Neural progenitor cell (in vitro differentiated cells): ENCODE results near the gene CMYA5. TPM values are rescaled to one million over a fixed set of nuclear protein-coding genes. Genes with fewer than 3 reads are reported as not detected.

Source experiments
- DNase-seq: peaks from one replicate; pipeline ENCODE4 v3.0.0-alpha.2; 2016; ENCODE audit warnings: low spot score
- H2AFZ ChIP-seq: fragments of 200-600 bp; sonication (generic); replicated peaks from 2 replicates; pipeline ENCODE4 v1.6.1; 2016; ENCODE audit warnings: antibody characterized with exemption
- H3F3A ChIP-seq: fragments of 200-600 bp; sonication (generic); 2 replicates; pipeline ENCODE4 v1.6.1; 2016; ENCODE audit warnings: antibody characterized with exemption, low read depth
- H3K27ac ChIP-seq: fragments of 200-600 bp; sonication (generic); 2 replicates; pipeline ENCODE4 v1.5.1; 2016; ENCODE audit warnings: mild to moderate bottlenecking
- H3K27me3 ChIP-seq: fragments of 200-600 bp; sonication (generic); 2 replicates; pipeline ENCODE4 v1.6.1; 2016; ENCODE audit warnings: mild to moderate bottlenecking, moderate library complexity
- H3K36me3 ChIP-seq: fragments of 200-600 bp; sonication (generic); 2 replicates; pipeline ENCODE4 v1.5.1; 2016
- H3K4me1 ChIP-seq: fragments of 200-600 bp; sonication (generic); 2 replicates; pipeline ENCODE4 v1.6.1; 2016; ENCODE audit warnings: mixed run types
- H3K4me2 ChIP-seq: fragments of 200-600 bp; sonication (generic); 2 replicates; pipeline ENCODE4 v1.6.1; 2016
- H3K4me3 ChIP-seq: fragments of 200-600 bp; sonication (generic); 2 replicates; pipeline ENCODE4 v1.5.1; 2016
- H3K79me2 ChIP-seq: fragments of 200-600 bp; sonication (generic); 2 replicates; pipeline ENCODE4 v1.6.1; 2016; ENCODE audit warnings: low read depth
- H3K9ac ChIP-seq: fragments of 200-600 bp; sonication (generic); 2 replicates; pipeline ENCODE4 v1.6.1; 2016
- H3K9me3 ChIP-seq: fragments of 200-600 bp; sonication (generic); 2 replicates; pipeline ENCODE4 v1.5.1; 2016; ENCODE audit warnings: low read depth
- H4K20me1 ChIP-seq: fragments of 200-600 bp; sonication (generic); 2 replicates; pipeline ENCODE4 v1.6.1; 2016; ENCODE audit warnings: low read depth
- H3K27ac Mint-ChIP-seq: 3 replicates; pipeline ENCODE4 v1.8.0; 2021; ENCODE audit warnings: mixed read lengths
- H3K27me3 Mint-ChIP-seq: 2 replicates; pipeline ENCODE4 v1.8.0; 2022; ENCODE audit warnings: low read depth, mild to moderate bottlenecking, inconsistent platforms, moderate library complexity, mixed read lengths; ENCODE audit not compliant: insufficient read depth
- H3K36me3 Mint-ChIP-seq: 3 replicates; pipeline ENCODE4 v1.8.0; 2021; ENCODE audit warnings: mixed read lengths
- H3K4me1 Mint-ChIP-seq: 3 replicates; pipeline ENCODE4 v1.8.0; 2021; ENCODE audit warnings: mixed read lengths
- H3K4me3 Mint-ChIP-seq: 3 replicates; pipeline ENCODE4 v1.8.0; 2021; ENCODE audit warnings: mild to moderate bottlenecking, moderate library complexity, mixed read lengths
- H3K9me3 Mint-ChIP-seq: 3 replicates; pipeline ENCODE4 v1.8.0; 2020; ENCODE audit warnings: mixed read lengths
- CTCF ChIP-seq: fragments of 200-600 bp; sonication (generic); IDR thresholded peaks from 2 replicates; pipeline ENCODE4 v1.5.1; 2017; ENCODE audit warnings: antibody characterized with exemption, mild to moderate bottlenecking
- EZH2 ChIP-seq: fragments of 200-600 bp; sonication (generic); IDR thresholded peaks from 2 replicates; pipeline ENCODE4 v1.6.1; 2017; ENCODE audit warnings: antibody characterized with exemption, mild to moderate bottlenecking, moderate library complexity
- EZH2phosphoT487 ChIP-seq: fragments of 200-600 bp; sonication (generic); IDR thresholded peaks from 2 replicates; pipeline ENCODE4 v1.6.1; 2017; ENCODE audit warnings: antibody characterized with exemption
- total RNA-seq: library from RNA; depleted of rRNA; stranded (reverse); fragments of >200 nt; gene quantifications from 2 replicates; pipeline ENCODE4 v1.2.3, GENCODE V29; 2015; ENCODE audit warnings: low replicate concordance

The CMYA5 gene
- total RNA-seq, 1 donor from 2014 or later: 3.5 TPM

GRCh38 chr5:79691007-79691406 is 1.4 kb downstream of the CMYA5 start:
- Histone ChIP-seq H3K27me3 (peaks cover 19% of the 10 kb centered on the region), H3K79me2 (no peaks in the 10 kb centered on the region), H2AFZ (no peak overlapping the region), H3K4me1 (no peaks in the 10 kb centered on the region), H3K9ac (no peak overlapping the region), H3K4me3 (no peak overlapping the region), H3K4me2 (no peak overlapping the region), H4K20me1 (no peaks in the 10 kb centered on the region), H3F3A (peaks cover 15% of the 10 kb centered on the region), H3K36me3 (no peaks in the 10 kb centered on the region), H3K9me3 (no peaks in the 10 kb centered on the region), H3K27ac (no peak overlapping the region)
- peaks cover 3% of the 10 kb centered on the region for H3K9me3 Mint-ChIP-seq
- H3K27me3 Mint-ChIP-seq: no peaks in the 10 kb centered on the region
- H3K4me1 Mint-ChIP-seq: peaks cover 4% of the 10 kb centered on the region
- TF ChIP-seq EZH2: no peak
- no peak for TF ChIP-seq CTCF
- TF ChIP-seq EZH2phosphoT487: no peak
- no peak overlapping the region for H3K27ac Mint-ChIP-seq
- no peak overlapping the region for H3K4me3 Mint-ChIP-seq
- peaks cover 15% of the 10 kb centered on the region for H3K36me3 Mint-ChIP-seq
- no peak for DNase-seq

DNA sequence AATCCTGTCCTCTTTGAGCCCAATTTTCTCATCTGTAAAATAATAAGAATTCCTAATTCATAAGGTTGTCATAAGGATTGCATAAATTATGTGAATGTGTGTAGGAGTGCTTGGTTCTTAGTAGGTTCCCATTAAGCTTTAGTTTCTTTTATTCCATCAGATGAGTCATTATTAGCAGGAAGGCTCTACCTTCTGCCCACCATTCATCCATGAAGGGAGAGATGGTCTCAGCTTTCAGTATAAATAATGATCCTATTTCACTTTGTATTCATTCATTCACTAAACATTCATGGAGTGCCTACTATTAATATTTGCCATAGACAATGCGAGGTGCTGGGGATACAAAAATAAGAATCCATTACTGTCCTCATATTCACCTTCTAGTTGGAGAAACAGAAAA is 3.0 kb downstream of the CMYA5 start:
- no peak overlapping the region for H3K4me3 ChIP-seq
- H3K79me2 ChIP-seq: no peaks in the 10 kb centered on the region
- no peak for TF ChIP-seq EZH2
- TF ChIP-seq EZH2phosphoT487: no peak
- TF ChIP-seq CTCF: no peak
- no peaks in the 10 kb centered on the region for H4K20me1 ChIP-seq
- H3F3A ChIP-seq: peaks cover 15% of the 10 kb centered on the region
- no peak overlapping the region for H2AFZ ChIP-seq
- no peaks in the 10 kb centered on the region for H3K4me1 ChIP-seq
- no peak overlapping the region for H3K27ac ChIP-seq
- DNase-seq: no peak
- H3K9ac ChIP-seq: no peak overlapping the region
- peaks cover 3% of the 10 kb centered on the region for H3K9me3 Mint-ChIP-seq
- H3K4me1 Mint-ChIP-seq: peaks cover 4% of the 10 kb centered on the region
- peaks cover 19% of the 10 kb centered on the region for H3K27me3 ChIP-seq
- H3K27me3 Mint-ChIP-seq: no peaks in the 10 kb centered on the region
- H3K9me3 ChIP-seq: no peaks in the 10 kb centered on the region
- H3K27ac Mint-ChIP-seq: no peak overlapping the region
- no peak overlapping the region for H3K4me3 Mint-ChIP-seq
- peaks cover 12% of the 10 kb centered on the region for H3K36me3 Mint-ChIP-seq
- H3K36me3 ChIP-seq: no peaks in the 10 kb centered on the region
- no peak overlapping the region for H3K4me2 ChIP-seq

GRCh38 chr5:79694183-79694582 is 4.5 kb downstream of the CMYA5 start:
- no peaks in the 10 kb centered on the region for H3K79me2 ChIP-seq
- H3K4me1 ChIP-seq: no peaks in the 10 kb centered on the region
- H3K4me3 ChIP-seq: no peak overlapping the region
- Mint-ChIP-seq H3K4me1 (peaks cover 4% of the 10 kb centered on the region), H3K36me3 (peaks cover 8% of the 10 kb centered on the region), H3K27ac (no peak overlapping the region), H3K9me3 (peaks cover 3% of the 10 kb centered on the region), H3K4me3 (no peak overlapping the region), H3K27me3 (no peaks in the 10 kb centered on the region)
- H3K9ac ChIP-seq: no peak overlapping the region
- no peaks in the 10 kb centered on the region for H3K36me3 ChIP-seq
- no peak for TF ChIP-seq EZH2phosphoT487
- H3F3A ChIP-seq: peaks cover 12% of the 10 kb centered on the region
- H3K27ac ChIP-seq: no peak overlapping the region
- peaks cover 15% of the 10 kb centered on the region for H3K27me3 ChIP-seq
- no peak overlapping the region for H2AFZ ChIP-seq
- H3K4me2 ChIP-seq: no peak overlapping the region
- H3K9me3 ChIP-seq: no peaks in the 10 kb centered on the region
- H4K20me1 ChIP-seq: no peaks in the 10 kb centered on the region
- no peak for DNase-seq

- Histone ChIP-seq H3F3A (peaks cover 10% of the 10 kb centered on the region), H3K79me2 (no peaks in the 10 kb centered on the region), H3K27me3 (peaks cover 11% of the 10 kb centered on the region), H3K4me3 (no peak overlapping the region), H3K4me1 (no peaks in the 10 kb centered on the region), H3K27ac (no peak overlapping the region), H3K36me3 (no peaks in the 10 kb centered on the region), H3K9me3 (no peaks in the 10 kb centered on the region), H3K4me2 (no peak overlapping the region), H2AFZ (no peak overlapping the region), H3K9ac (no peak overlapping the region), H4K20me1 (no peaks in the 10 kb centered on the region)
- no peak for TF ChIP-seq EZH2phosphoT487
- no peak for TF ChIP-seq CTCF
- no peak for TF ChIP-seq EZH2
- Mint-ChIP-seq H3K27me3 (no peaks in the 10 kb centered on the region), H3K36me3 (peaks cover 8% of the 10 kb centered on the region), H3K4me3 (no peak overlapping the region), H3K4me1 (peaks cover 4% of the 10 kb centered on the region), H3K9me3 (peaks cover 3% of the 10 kb centered on the region), H3K27ac (no peak overlapping the region)
- no peak for DNase-seq
Observed at GRCh38 chr5:79694652-79695051, 5.0 kb downstream of the CMYA5 start.
